Activated naive CD8-positive, alpha-beta T cell treated with anti-CD3 and anti-CD28 coated beads, Interleukin-2, amount 10 ng/mL, durations not matched to agents 7 days and 5 days (primary cell): ENCODE data around the gene PSMB11. TPM values are rescaled to one million over a fixed set of nuclear protein-coding genes. Genes with fewer than 3 reads are reported as not detected.

Source experiments
- ATAC-seq: fragments of 150-1000 bp; cut with Tn5 transposase; one replicate; pipeline ENCODE4 v1.10.0; 2021; ENCODE audit warnings: low read depth, moderate library complexity
- POLR2A ChIA-PET: fragments of 350-600 bp; sonication (Branson Sonifier 250); formaldehyde crosslinking; loops from one replicate; lab custom pipeline; 2021; ENCODE audit warnings: antibody characterized with exemption; lab: Charles Lee
- DNase-seq: peaks from one replicate; pipeline ENCODE4 v3.0.0; 2021
- H3K27ac Mint-ChIP-seq: one replicate; pipeline ENCODE4 v1.8.0; 2022; ENCODE audit warnings: mild to moderate bottlenecking, mixed read lengths
- H3K27me3 Mint-ChIP-seq: one replicate; pipeline ENCODE4 v1.8.0; 2022; ENCODE audit warnings: mild to moderate bottlenecking, moderate library complexity, mixed read lengths
- H3K36me3 Mint-ChIP-seq: one replicate; pipeline ENCODE4 v1.8.0; 2021; ENCODE audit warnings: mild to moderate bottlenecking, mixed read lengths
- H3K4me1 Mint-ChIP-seq: one replicate; pipeline ENCODE4 v1.8.0; 2021; ENCODE audit warnings: mixed read lengths
- H3K4me3 Mint-ChIP-seq: one replicate; pipeline ENCODE4 v1.8.0; 2022; ENCODE audit warnings: mild to moderate bottlenecking, moderate library complexity, mixed read lengths
- H3K9me3 Mint-ChIP-seq: one replicate; pipeline ENCODE4 v1.8.0; 2021; ENCODE audit warnings: mixed read lengths
- total RNA-seq, 2 experiments: library from RNA; stranded (reverse); gene quantifications; one replicate each; pipeline ENCODE4 v1.2.3, GENCODE V29; 2021

PSMB11 gene
- total RNA-seq, 2 experiments from 2014 or later: not detected

DNA sequence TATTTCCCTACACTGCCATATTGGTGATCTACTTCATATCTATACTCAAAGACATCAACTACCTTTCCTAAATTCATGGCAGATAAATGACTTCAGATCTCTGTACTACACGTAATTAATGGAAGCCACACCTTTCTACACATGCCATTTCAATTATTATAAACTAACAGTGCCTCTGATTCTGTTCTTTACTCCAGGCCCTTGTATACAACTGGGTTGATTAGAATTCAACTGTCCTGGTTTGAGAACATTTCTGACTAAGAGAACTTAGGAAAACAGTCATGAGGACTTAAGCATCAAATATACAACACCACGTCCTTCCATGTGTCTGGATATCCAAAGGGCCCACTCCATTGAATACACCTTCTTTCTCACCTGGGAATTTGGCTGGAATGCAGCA lies 51.1 kb downstream of the PSMB11 start:
- H3K27ac Mint-ChIP-seq: no peak overlapping the region
- POLR2A ChIA-PET: no interaction called here
- H3K36me3 Mint-ChIP-seq: peaks cover 25% of the 10 kb centered on the region

DNA sequence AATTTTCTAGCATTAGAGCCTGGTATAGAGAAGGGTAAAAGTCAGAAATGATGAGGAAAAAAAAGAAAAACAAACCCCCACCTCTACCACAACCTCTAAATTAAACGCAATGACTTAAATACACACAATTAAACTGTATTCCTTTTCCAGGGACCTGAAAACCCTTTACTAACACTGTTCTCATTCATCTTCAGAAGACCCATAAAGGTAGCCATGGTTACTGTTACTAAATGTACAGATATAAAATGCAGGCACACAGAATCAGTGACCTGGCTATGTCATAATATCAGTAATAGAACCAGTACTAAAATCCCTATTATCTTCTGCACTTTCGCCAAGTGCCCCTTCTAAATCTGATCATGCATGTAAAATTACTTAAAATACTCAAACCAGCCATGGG lies 51.5 kb downstream of the PSMB11 start:
- Mint-ChIP-seq H3K4me1 (peaks cover 30% of the 10 kb centered on the region), H3K36me3 (peaks cover 25% of the 10 kb centered on the region), H3K27me3 (no peaks in the 10 kb centered on the region), H3K9me3 (no peaks in the 10 kb centered on the region), H3K27ac (no peak overlapping the region), H3K4me3 (no peak overlapping the region)
- POLR2A ChIA-PET: interaction anchor here (2.7 to 2.8 kb wide), 2 partner anchors 27 to 208 kb away, joined by 11 to 42 read pairs; partner anchors contain the start of gene CEBPE
- ATAC-seq: no peak
- no peak for DNase-seq

More for the DNA sequence above, 51.1 kb downstream of the PSMB11 start:
- Mint-ChIP-seq H3K4me3 (peak overlapping the region; percentile 24), H3K27me3 (no peaks in the 10 kb centered on the region), H3K4me1 (peaks cover 30% of the 10 kb centered on the region), H3K9me3 (no peaks in the 10 kb centered on the region)
- DNase-seq (no peak), ATAC-seq (no peak)

Other genes with a start within 250 kb of the PSMB11 start
- gene SLC7A7, start 226.8 kb upstream of the PSMB11 start, total RNA-seq: 1 to 10 TPM in 1 of 2 experiments, under 1 TPM in 1; 0.89 to 2.5 TPM
- gene MRPL52, start 212.3 kb upstream of the PSMB11 start, total RNA-seq: 10 to 100 TPM; 76.6 to 86.5 TPM
- 1 to 10 TPM; 3.1 to 4.9 TPM for gene MMP14, start 205.6 kb upstream of the PSMB11 start, total RNA-seq
- gene LRP10, start 170.5 kb upstream of the PSMB11 start, total RNA-seq: 10 to 100 TPM; 59.9 to 63.1 TPM
- gene REM2, start 159.0 kb upstream of the PSMB11 start, total RNA-seq: 1 to 10 TPM; 1.2 TPM
- gene RBM23, start 123.1 kb upstream of the PSMB11 start, total RNA-seq: 10 to 100 TPM; 91.7 to 98.0 TPM
- 10 to 100 TPM; 35.7 to 40.1 TPM for gene PRMT5, start 112.8 kb upstream of the PSMB11 start, total RNA-seq
- gene HAUS4, start 85.1 kb upstream of the PSMB11 start, total RNA-seq: 10 to 100 TPM; 60.5 to 62.6 TPM
- gene AJUBA, start 59.7 kb upstream of the PSMB11 start, total RNA-seq: 1 to 10 TPM in 1 of 2 experiments, under 1 TPM in 1; 0.97 to 1.3 TPM
- 10 to 100 TPM; 11.4 to 11.6 TPM for gene C14orf93, start 32.1 kb upstream of the PSMB11 start, total RNA-seq
- gene PSMB5, start 7.3 kb upstream of the PSMB11 start, total RNA-seq: 10 to 100 TPM; 49.0 to 54.5 TPM
- 1 to 10 TPM; 2.3 to 2.4 TPM for gene CDH24, start 15.3 kb downstream of the PSMB11 start, total RNA-seq
- gene ACIN1, start 52.9 kb downstream of the PSMB11 start, total RNA-seq: 100 to 1,000 TPM; 212 to 214 TPM
- 10 to 100 TPM; 46.6 to 47.4 TPM for gene C14orf119, start 53.3 kb downstream of the PSMB11 start, total RNA-seq
- gene CIROP, start 62.8 kb downstream of the PSMB11 start, total RNA-seq: not detected
- gene CEBPE, start 77.0 kb downstream of the PSMB11 start, total RNA-seq: 1 to 10 TPM; 1.8 to 2.1 TPM
- 1 to 10 TPM; 1.8 to 3.1 TPM for gene SLC7A8, start 141.4 kb downstream of the PSMB11 start, total RNA-seq
- gene RNF212B, start 195.7 kb downstream of the PSMB11 start, total RNA-seq: not detected
- 10 to 100 TPM; 11.8 to 12.8 TPM for gene HOMEZ, start 243.9 kb downstream of the PSMB11 start, total RNA-seq